AG09309 (cell line): Measurements from ENCODE around the gene ADAMTS6.
"Not testable (repeated sequence)": the region's sequence is repeated elsewhere in the genome, so short reads cannot be mapped to it uniquely, and the experiment has no call there.

Experiments used
- DNase-seq: peaks from one replicate; pipeline ENCODE4 v3.0.0-alpha.2; 2010; ENCODE audit warnings: low read depth
- H3K4me3 ChIP-seq: 2 replicates; pipeline ENCODE4 v1.5.1; 2011; ENCODE audit warnings: mild to moderate bottlenecking, low read depth, low read length, moderate library complexity; ENCODE audit not compliant: control insufficient read depth
- CTCF ChIP-seq: IDR thresholded peaks from 2 replicates; pipeline ENCODE4 v1.5.1; 2011; ENCODE audit warnings: mild to moderate bottlenecking, low read depth, low read length, inconsistent platforms; ENCODE audit not compliant: insufficient read depth, control insufficient read depth; ENCODE audit errors: missing control alignments

Gene ADAMTS6

GRCh38 chr5:65324226-65324625, 157.5 kb downstream of the ADAMTS6 start:
- H3K4me3 ChIP-seq: no peak overlapping the region
- no peak for TF ChIP-seq CTCF
- no peak for DNase-seq

DNA sequence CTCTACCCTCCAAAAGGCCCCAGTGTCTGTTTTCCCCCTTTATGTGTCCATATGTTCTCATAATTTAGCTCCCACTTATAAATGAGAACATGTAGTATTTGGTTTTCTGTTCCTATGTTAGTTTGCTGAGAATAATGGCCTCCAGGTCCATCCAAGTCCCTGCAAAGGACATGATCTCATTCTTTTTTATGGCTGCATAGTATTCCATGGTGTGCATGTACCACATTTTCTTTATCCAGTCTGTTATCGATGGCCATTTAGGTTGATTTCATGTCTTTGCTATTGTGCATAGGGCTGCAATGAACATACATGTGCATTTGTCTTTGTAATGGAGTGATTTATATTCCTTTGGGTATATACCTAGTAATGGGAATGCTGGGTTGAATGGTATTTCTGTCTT, 161.0 kb downstream of the ADAMTS6 start:
- H3K4me3 ChIP-seq, DNase-seq: not testable (repeated sequence)

DNA sequence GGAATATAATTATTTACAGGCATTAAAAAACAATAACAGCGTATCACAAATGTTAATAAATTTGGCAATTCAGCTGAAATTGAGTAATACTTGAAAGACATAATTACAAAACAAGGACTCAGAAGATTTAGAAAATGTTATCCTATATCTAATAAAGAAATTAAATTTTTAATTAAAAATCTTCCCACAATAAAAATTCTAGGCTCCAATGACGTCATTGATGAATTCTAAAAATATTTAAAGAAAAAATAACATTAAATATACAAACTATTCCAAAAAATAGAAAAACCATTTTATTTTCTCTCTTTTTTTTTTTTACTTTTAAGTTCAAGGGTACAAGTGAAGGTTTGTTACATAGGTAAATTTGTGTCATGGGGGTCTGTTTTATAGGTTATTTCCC, 161.5 kb downstream of the ADAMTS6 start:
- no peak for DNase-seq
- no peak overlapping the region for H3K4me3 ChIP-seq
- no peak for TF ChIP-seq CTCF

DNA sequence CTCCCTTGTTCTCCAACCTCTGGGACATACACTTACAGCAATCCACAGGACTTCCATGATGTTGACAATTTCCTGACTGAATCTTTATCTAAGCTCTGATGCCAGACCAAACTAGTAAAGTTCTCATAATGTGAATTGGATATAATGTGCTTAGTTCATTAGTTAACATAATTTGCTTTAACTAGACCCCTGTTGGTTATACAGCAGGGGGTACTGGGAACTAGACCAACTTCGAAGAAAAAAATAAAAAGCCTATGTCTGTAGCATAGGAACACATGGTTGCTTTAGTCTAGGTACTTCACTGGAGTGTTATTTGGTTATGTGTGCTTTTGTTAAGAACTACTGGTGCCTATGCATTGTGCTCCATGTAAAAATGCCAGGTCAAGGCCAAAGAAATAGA, 173.8 kb downstream of the ADAMTS6 start:
- no peak for DNase-seq

DNA sequence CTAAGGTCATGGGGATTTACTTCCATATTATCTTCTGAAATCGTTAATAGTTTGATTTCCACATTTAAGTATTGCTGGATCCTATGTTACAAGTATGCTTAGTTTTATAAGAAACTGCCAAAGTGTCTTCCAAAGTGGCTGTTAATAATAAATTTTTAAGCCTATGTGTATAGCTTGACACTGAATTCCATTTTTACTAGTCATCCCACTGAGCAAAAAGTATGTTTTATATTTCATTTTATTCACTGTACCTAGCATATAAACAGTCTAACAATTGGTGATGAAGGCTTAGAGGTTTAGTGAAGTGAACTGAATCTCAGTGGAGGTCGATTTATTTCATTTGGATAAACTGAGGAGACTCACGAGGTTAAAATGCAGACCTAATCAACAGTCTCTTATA, 174.6 kb downstream of the ADAMTS6 start:
- DNase-seq: no peak
- no peak overlapping the region for H3K4me3 ChIP-seq
- no peak for TF ChIP-seq CTCF

More for the DNA sequence above, 173.8 kb downstream of the ADAMTS6 start:
- no peak for TF ChIP-seq CTCF
- no peak overlapping the region for H3K4me3 ChIP-seq

DNA sequence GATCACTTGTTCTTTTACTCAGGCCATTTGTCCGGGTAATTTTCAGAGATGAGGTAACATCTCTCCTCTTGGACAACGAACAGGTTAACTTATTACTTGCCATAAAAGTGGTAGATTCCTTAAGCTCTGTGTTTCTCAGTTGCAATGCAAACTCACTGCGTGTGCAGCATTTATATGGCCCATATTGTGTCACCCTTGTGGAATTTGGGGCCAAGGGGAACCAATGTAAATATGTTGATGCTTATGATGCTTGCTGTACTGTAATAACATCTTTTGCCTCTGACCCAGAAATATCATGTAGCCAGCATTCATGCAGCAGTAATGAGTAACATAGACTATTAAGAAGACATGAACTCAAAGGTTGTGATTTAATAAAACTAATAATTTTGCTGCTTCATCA, 175.8 kb downstream of the ADAMTS6 start:
- H3K4me3 ChIP-seq: no peak overlapping the region
- TF ChIP-seq CTCF: no peak
- DNase-seq: no peak

DNA sequence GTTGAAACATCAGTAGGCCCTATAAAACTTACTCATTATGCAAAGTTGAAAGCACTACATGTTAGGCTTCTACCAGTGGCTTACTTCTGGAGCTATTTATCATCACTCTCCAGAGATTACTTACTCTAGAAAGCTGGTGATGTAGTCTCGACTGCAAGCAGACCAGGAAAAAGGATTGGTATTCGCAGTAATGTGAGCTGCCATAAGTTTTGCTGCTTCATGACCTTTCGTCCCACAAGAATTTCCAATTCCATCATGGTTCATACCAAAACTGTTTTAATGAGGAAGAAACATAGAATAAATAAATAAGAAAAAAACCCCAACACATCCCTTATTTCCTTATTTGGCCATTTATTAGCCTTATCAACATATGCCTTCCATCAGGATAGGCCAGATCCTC, 181.9 kb downstream of the ADAMTS6 start:
- peak; percentile 46 for DNase-seq
- no peak for TF ChIP-seq CTCF
- H3K4me3 ChIP-seq: no peak overlapping the region
